SK-N-SH (cell line): ENCODE results near the gene PABPN1. TPM values are rescaled to one million over a fixed set of nuclear protein-coding genes. Genes with fewer than 3 reads are reported as not detected.

Experiments used
- CTCF ChIA-PET: fragments of 300-600, 350-600 bp; formaldehyde crosslinking; extraction: SDS; loops from one replicate; lab custom pipeline; 2021; lab: Yijun Ruan, JAX
- POLR2A ChIA-PET: fragments of 350-600 bp; sonication (Branson Sonifier 250); formaldehyde crosslinking; extraction: SDS; loops from one replicate; lab custom pipeline; 2020; ENCODE audit warnings: antibody characterized with exemption, inconsistent platforms; lab: Yijun Ruan, JAX
- DNase-seq: peaks from one replicate; pipeline ENCODE4 v3.0.0; 2012
- H2AFZ ChIP-seq: fragments of 200-600 bp; sonication (generic); 2 replicates; pipeline ENCODE4 v1.8.1; 2016; ENCODE audit warnings: antibody characterized with exemption, mild to moderate bottlenecking, low read depth
- H3F3A ChIP-seq: fragments of 200-600 bp; sonication (generic); replicated peaks from 2 replicates; pipeline ENCODE3; 2016; ENCODE audit warnings: antibody characterized with exemption, mild to moderate bottlenecking; ENCODE audit not compliant: insufficient read depth
- H3K27ac ChIP-seq, 2 experiments: fragments of 200-500 bp in 1 of 2; fragments of 200-600 bp in 1 of 2; sonication (Bioruptor generic) in 1 of 2; sonication (generic), shearing (Covaris generic) in 1 of 2; 2 replicates each; pipeline versions ENCODE4 v1.5.1 to v1.6.1; 2014 to 2016; ENCODE audit warnings: low read depth in 2 of 2, inconsistent platforms in 1 of 2, low read length in 1 of 2, mild to moderate bottlenecking in 1 of 2, mixed read lengths in 1 of 2
- H3K27me3 ChIP-seq: fragments of 200-600 bp; sonication (generic), shearing (Covaris generic); 2 replicates; pipeline ENCODE4 v1.6.1; 2016; ENCODE audit warnings: mixed run types; ENCODE audit not compliant: insufficient read depth
- H3K36me3 ChIP-seq, 2 experiments: fragments of 200-500 bp in 1 of 2; fragments of 200-600 bp in 1 of 2; sonication (Bioruptor generic) in 1 of 2; sonication (generic) in 1 of 2; replicated peaks in 1 of 2; 2 replicates each; pipeline versions ENCODE3 to v1.5.1; 2014 to 2016; ENCODE audit warnings: low read length in 1 of 2, mild to moderate bottlenecking in 1 of 2; ENCODE audit not compliant: insufficient read depth in 2 of 2, control insufficient read depth in 1 of 2
- H3K4me1 ChIP-seq, 2 experiments: fragments of 200-500 bp in 1 of 2; fragments of 200-600 bp in 1 of 2; sonication (Bioruptor generic) in 1 of 2; sonication (generic), shearing (Covaris generic) in 1 of 2; 2 replicates each; pipeline versions ENCODE4 v1.5.1 to v1.6.1; 2014 to 2016; ENCODE audit warnings: low read depth in 1 of 2, low read length in 1 of 2, mixed run types in 1 of 2; ENCODE audit not compliant: insufficient read depth in 2 of 2, control insufficient read depth in 1 of 2
- H3K4me2 ChIP-seq: fragments of 200-600 bp; sonication (generic), shearing (Covaris generic); 2 replicates; pipeline ENCODE4 v1.6.1; 2017; ENCODE audit warnings: mixed run types
- H3K4me3 ChIP-seq, 2 experiments: fragments of 200-500 bp in 1 of 2; fragments of 200-600 bp in 1 of 2; sonication (Bioruptor generic) in 1 of 2; sonication (generic), shearing (Covaris generic) in 1 of 2; 2 replicates each; pipeline versions ENCODE4 v1.5.1 to v1.8.1; 2014 to 2016; ENCODE audit warnings: low read depth in 2 of 2, inconsistent platforms in 1 of 2, low read length in 1 of 2, mild to moderate bottlenecking in 1 of 2, mixed read lengths in 1 of 2, moderate library complexity in 1 of 2
- H3K79me2 ChIP-seq: fragments of 200-600 bp; sonication (generic); 2 replicates; pipeline ENCODE4 v1.8.1; 2017; ENCODE audit warnings: mild to moderate bottlenecking; ENCODE audit not compliant: insufficient read depth
- H3K9ac ChIP-seq: fragments of 200-600 bp; sonication (generic); 2 replicates; pipeline ENCODE4 v1.6.1; 2017; ENCODE audit warnings: mixed run types
- H3K9me2 ChIP-seq: fragments of 200-600 bp; sonication (generic); 2 replicates; pipeline ENCODE4 v1.6.1; 2017; ENCODE audit warnings: mixed run types
- H3K9me3 ChIP-seq: fragments of 200-600 bp; sonication (generic); 2 replicates; pipeline ENCODE4 v1.6.1; 2017; ENCODE audit warnings: mixed run types, mild to moderate bottlenecking, moderate library complexity
- H4K20me1 ChIP-seq: fragments of 200-600 bp; sonication (generic); 2 replicates; pipeline ENCODE4 v1.6.1; 2017; ENCODE audit warnings: mild to moderate bottlenecking, mixed run types; ENCODE audit not compliant: insufficient read depth
- EZH2phosphoT487 ChIP-seq: fragments of 200-600 bp; sonication (generic); IDR thresholded peaks from 2 replicates; pipeline ENCODE4 v1.6.1; 2017; ENCODE audit warnings: low read depth, mixed run types, mild to moderate bottlenecking, antibody characterized with exemption, moderate library complexity, borderline replicate concordance
- FOSL2 ChIP-seq: IDR thresholded peaks from 2 replicates; pipeline ENCODE4 v1.4.0; 2012; ENCODE audit warnings: low read depth, mild to moderate bottlenecking, moderate library complexity, borderline replicate concordance
- FOXJ3 ChIP-seq: sonication (generic); formaldehyde crosslinking; IDR thresholded peaks from 2 replicates; pipeline ENCODE4 v1.5.1; 2020; ENCODE audit warnings: mild to moderate bottlenecking, missing genetic modification reagents
- GABPA ChIP-seq: IDR thresholded peaks from 2 replicates; pipeline ENCODE4 v1.4.0; 2012; ENCODE audit warnings: low read depth, mild to moderate bottlenecking
- GATA2 ChIP-seq: sonication (generic); formaldehyde crosslinking; IDR thresholded peaks from 2 replicates; pipeline ENCODE4 v1.5.0; 2020; ENCODE audit warnings: mild to moderate bottlenecking, missing genetic modification reagents
- JUND ChIP-seq: IDR thresholded peaks from 2 replicates; pipeline ENCODE4 v1.4.0; 2012
- NRF1 ChIP-seq: IDR thresholded peaks from 2 replicates; pipeline ENCODE4 v1.6.1; 2012; ENCODE audit warnings: low read depth, mild to moderate bottlenecking, low read length
- POLR2AphosphoS5 ChIP-seq: IDR thresholded peaks from 2 replicates; pipeline ENCODE4 v1.6.1; 2012; ENCODE audit warnings: low read depth, low read length
- RCOR1 ChIP-seq: fragments of 150-350 bp; IDR thresholded peaks from 2 replicates; pipeline ENCODE4 v1.6.1; 2017; ENCODE audit warnings: antibody characterized with exemption, low read length
- RFX5 ChIP-seq: IDR thresholded peaks from 2 replicates; pipeline ENCODE4 v1.6.1; 2012; ENCODE audit warnings: mild to moderate bottlenecking, improper control_type of control experiment, low read length
- RXRA ChIP-seq: IDR thresholded peaks from 2 replicates; pipeline ENCODE4 v1.4.0; 2012; ENCODE audit warnings: low read depth, mild to moderate bottlenecking, borderline replicate concordance
- SMC3 ChIP-seq: IDR thresholded peaks from 2 replicates; pipeline ENCODE4 v1.6.1; 2012; ENCODE audit warnings: low read depth, low read length, improper control_type of control experiment
- TAF1 ChIP-seq: IDR thresholded peaks from 2 replicates; pipeline ENCODE4 v1.6.1; 2012; ENCODE audit warnings: low read depth, mild to moderate bottlenecking, low read length, moderate library complexity, borderline replicate concordance
- WGBS: methylation state at CpG from one replicate; pipeline ENCODE4 v1.1.6; 2017; ENCODE audit warnings: low lambda C conversion rate; 5-methylcytosine and 5-hydroxymethylcytosine counted together
- polyA plus RNA-seq, 3 experiments: library from polyadenylated mRNA; depleted of rRNA; stranded (reverse); fragments of >200 nt; gene quantifications; 2 replicates each; pipeline ENCODE4 v1.2.3, GENCODE V29; 2012
- TF ChIP-seq, protein P1 (sequence below): fragments of 200-600 bp; sonication (generic); IDR thresholded peaks from 2 replicates; pipeline ENCODE4 v1.6.1; 2017; ENCODE audit warnings: antibody characterized with exemption, mild to moderate bottlenecking, moderate library complexity
- TF ChIP-seq, protein P2 (sequence below): IDR thresholded peaks from 2 replicates; pipeline ENCODE4 v1.4.0; 2012; ENCODE audit warnings: low read depth, borderline replicate concordance
- TF ChIP-seq, protein P3 (sequence below): IDR thresholded peaks from 2 replicates; pipeline ENCODE4 v1.6.1; 2012; ENCODE audit warnings: mild to moderate bottlenecking, low read depth, low read length, moderate library complexity
- TF ChIP-seq, protein P4 (sequence below): IDR thresholded peaks from 2 replicates; pipeline ENCODE4; 2012
- TF ChIP-seq, protein P5 (sequence below): IDR thresholded peaks from 2 replicates; pipeline ENCODE4 v1.4.0; 2012; ENCODE audit warnings: low read depth, borderline replicate concordance

Gene PABPN1
- polyA plus RNA-seq, 1 of the 3 experiments (the other 2 are of a cell fraction) = 266 TPM

DNA sequence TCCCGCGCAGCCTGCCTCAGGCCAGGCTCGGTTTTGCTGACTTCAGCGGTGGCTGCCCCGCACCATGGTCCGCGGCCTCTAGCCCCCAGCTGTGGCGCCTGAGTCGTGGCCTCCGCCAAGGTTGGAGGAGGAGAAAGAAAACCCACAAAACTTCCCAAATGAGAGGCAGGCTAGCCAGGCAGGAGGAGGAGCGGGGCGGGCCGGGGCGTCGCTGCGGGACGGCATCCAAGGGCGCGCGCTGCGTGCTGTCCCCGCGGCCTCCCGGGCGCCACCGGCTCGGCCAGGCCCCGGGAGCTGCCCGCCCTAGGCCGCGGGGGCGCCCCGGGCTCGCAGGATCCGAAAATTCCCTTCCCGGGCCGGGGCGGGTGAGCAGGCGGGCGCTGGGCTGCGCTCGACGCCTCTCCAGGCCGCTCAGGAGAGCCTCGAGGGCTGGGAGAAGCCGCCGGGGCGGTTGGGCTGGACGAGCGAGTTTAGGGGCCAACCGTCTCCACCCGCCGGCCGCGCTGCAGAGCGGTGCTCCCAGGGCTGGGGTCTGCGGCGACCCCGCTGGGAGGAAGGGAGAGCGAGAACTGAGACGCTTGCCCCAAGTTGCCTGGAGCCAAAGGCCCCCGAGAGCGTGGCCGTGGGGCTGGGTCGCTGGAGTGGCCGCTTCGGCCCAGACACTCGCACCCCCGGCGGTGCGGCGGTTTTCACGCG, 43.9 kb downstream of the PABPN1 start, which contains the start of gene EFS (continued):
- TF ChIP-seq, protein P1, sequence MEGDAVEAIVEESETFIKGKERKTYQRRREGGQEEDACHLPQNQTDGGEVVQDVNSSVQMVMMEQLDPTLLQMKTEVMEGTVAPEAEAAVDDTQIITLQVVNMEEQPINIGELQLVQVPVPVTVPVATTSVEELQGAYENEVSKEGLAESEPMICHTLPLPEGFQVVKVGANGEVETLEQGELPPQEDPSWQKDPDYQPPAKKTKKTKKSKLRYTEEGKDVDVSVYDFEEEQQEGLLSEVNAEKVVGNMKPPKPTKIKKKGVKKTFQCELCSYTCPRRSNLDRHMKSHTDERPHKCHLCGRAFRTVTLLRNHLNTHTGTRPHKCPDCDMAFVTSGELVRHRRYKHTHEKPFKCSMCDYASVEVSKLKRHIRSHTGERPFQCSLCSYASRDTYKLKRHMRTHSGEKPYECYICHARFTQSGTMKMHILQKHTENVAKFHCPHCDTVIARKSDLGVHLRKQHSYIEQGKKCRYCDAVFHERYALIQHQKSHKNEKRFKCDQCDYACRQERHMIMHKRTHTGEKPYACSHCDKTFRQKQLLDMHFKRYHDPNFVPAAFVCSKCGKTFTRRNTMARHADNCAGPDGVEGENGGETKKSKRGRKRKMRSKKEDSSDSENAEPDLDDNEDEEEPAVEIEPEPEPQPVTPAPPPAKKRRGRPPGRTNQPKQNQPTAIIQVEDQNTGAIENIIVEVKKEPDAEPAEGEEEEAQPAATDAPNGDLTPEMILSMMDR = no peak
- TF ChIP-seq RCOR1 = no peak
- TF ChIP-seq EZH2phosphoT487 = no peak
- TF ChIP-seq GATA2 = no peak
- no peak for TF ChIP-seq FOSL2
- no peak for TF ChIP-seq JUND
- TF ChIP-seq, protein P2, sequence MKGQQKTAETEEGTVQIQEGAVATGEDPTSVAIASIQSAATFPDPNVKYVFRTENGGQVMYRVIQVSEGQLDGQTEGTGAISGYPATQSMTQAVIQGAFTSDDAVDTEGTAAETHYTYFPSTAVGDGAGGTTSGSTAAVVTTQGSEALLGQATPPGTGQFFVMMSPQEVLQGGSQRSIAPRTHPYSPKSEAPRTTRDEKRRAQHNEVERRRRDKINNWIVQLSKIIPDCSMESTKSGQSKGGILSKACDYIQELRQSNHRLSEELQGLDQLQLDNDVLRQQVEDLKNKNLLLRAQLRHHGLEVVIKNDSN = no peak
- TF ChIP-seq NRF1 = no peak
- no peak for TF ChIP-seq FOXJ3

DNA sequence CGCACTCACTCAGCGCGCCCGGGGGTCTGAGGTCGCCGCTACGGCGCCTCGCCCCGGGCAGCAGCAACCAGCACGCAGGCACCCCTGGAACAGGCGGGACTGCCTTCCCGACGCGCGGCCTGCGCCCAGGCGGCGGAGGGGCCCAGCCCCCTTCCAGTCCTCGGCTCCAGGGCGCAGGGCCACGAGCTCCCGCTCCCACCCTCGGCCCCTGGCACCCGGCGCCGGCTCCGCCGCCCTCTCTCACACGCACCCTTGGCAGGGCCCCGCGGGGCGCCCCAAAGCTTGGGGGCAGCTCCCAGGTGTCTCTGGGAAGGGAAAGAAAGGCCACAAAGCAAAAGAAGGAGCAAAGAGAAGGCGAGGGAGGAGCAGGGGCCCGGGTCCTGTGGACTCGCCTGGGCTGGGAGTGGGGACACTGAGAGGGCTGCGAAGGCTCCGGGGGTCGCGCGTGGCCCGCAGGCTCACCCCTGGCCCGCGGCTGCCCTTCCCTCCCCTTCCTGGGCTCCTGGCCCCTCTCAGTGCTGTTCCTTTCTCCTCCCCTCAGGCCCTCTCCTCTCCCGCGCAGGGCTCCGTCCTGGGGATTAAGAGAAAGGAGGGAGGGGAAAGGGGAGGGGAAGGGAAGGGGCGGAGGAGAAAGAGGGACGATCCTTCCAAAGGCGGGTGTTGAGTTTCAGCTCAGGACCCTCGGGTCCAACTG, 44.6 kb downstream of the PABPN1 start:
- peak overlapping the region; percentile 66; the same call in 1 of the 2 replicates for H3K9ac ChIP-seq
- DNase-seq = peak; percentile 90
- H3K9me2 ChIP-seq = no peaks in the 10 kb centered on the region
- H3K4me3 ChIP-seq = peak overlapping the region; percentile 43 to 57; a peak in 3 of 4 replicates
- H3K36me3 ChIP-seq = no peaks in the 10 kb centered on the region
- H3K9me3 ChIP-seq = no peaks in the 10 kb centered on the region
- no peaks in the 10 kb centered on the region for H3F3A ChIP-seq
- H2AFZ ChIP-seq = no peak overlapping the region; the same call in 1 of the 2 replicates
- peaks cover 0 to 16% of the 10 kb centered on the region in 2 experiments; a peak in 2 of 4 replicates for H3K4me1 ChIP-seq
- H3K79me2 ChIP-seq = peaks cover 6% of the 10 kb centered on the region; the same call in 1 of the 2 replicates
- CTCF ChIA-PET = interaction anchor here (1.0 to 6.6 kb wide), 9 partner anchors 12 to 59 kb away, joined by 3 to 46 read pairs (median 4); partner anchors contain the start of genes BCL2L2 and SLC22A17
- peaks cover under 1% of the 10 kb centered on the region; the same call in 1 of the 2 replicates for H3K27me3 ChIP-seq
- POLR2A ChIA-PET = interaction anchor here (0.7 to 5.6 kb wide), 10 partner anchors 9 to 89 kb away, joined by 3 to 45 read pairs (median 6); partner anchors contain the start of genes PABPN1 and SLC22A17
- peak overlapping the region; percentile 79 for H3K4me2 ChIP-seq
- WGBS = 8% methylated on average over 28 of the region's 51 CpGs
- H3K27ac ChIP-seq = peak overlapping the region in 1 of 2 experiments; percentile 92; a peak in 2 of 4 replicates
- no peaks in the 10 kb centered on the region for H4K20me1 ChIP-seq
- TF ChIP-seq POLR2AphosphoS5 (peak; percentile 85), GABPA (no peak), SMC3 (no peak), RCOR1 (0 out of 2 replicates have a peak, but pooled peaks have one; percentile 14), TAF1 (peak; percentile 45), RXRA (no peak), RFX5 (no peak), GATA2 (no peak)
- TF ChIP-seq, protein P3, sequence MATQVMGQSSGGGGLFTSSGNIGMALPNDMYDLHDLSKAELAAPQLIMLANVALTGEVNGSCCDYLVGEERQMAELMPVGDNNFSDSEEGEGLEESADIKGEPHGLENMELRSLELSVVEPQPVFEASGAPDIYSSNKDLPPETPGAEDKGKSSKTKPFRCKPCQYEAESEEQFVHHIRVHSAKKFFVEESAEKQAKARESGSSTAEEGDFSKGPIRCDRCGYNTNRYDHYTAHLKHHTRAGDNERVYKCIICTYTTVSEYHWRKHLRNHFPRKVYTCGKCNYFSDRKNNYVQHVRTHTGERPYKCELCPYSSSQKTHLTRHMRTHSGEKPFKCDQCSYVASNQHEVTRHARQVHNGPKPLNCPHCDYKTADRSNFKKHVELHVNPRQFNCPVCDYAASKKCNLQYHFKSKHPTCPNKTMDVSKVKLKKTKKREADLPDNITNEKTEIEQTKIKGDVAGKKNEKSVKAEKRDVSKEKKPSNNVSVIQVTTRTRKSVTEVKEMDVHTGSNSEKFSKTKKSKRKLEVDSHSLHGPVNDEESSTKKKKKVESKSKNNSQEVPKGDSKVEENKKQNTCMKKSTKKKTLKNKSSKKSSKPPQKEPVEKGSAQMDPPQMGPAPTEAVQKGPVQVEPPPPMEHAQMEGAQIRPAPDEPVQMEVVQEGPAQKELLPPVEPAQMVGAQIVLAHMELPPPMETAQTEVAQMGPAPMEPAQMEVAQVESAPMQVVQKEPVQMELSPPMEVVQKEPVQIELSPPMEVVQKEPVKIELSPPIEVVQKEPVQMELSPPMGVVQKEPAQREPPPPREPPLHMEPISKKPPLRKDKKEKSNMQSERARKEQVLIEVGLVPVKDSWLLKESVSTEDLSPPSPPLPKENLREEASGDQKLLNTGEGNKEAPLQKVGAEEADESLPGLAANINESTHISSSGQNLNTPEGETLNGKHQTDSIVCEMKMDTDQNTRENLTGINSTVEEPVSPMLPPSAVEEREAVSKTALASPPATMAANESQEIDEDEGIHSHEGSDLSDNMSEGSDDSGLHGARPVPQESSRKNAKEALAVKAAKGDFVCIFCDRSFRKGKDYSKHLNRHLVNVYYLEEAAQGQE = no peak
- TF ChIP-seq, protein P4, sequence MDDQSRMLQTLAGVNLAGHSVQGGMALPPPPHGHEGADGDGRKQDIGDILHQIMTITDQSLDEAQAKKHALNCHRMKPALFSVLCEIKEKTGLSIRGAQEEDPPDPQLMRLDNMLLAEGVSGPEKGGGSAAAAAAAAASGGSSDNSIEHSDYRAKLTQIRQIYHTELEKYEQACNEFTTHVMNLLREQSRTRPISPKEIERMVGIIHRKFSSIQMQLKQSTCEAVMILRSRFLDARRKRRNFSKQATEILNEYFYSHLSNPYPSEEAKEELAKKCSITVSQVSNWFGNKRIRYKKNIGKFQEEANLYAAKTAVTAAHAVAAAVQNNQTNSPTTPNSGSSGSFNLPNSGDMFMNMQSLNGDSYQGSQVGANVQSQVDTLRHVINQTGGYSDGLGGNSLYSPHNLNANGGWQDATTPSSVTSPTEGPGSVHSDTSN = no peak
- TF ChIP-seq, protein P5, sequence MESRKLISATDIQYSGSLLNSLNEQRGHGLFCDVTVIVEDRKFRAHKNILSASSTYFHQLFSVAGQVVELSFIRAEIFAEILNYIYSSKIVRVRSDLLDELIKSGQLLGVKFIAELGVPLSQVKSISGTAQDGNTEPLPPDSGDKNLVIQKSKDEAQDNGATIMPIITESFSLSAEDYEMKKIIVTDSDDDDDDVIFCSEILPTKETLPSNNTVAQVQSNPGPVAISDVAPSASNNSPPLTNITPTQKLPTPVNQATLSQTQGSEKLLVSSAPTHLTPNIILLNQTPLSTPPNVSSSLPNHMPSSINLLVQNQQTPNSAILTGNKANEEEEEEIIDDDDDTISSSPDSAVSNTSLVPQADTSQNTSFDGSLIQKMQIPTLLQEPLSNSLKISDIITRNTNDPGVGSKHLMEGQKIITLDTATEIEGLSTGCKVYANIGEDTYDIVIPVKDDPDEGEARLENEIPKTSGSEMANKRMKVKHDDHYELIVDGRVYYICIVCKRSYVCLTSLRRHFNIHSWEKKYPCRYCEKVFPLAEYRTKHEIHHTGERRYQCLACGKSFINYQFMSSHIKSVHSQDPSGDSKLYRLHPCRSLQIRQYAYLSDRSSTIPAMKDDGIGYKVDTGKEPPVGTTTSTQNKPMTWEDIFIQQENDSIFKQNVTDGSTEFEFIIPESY = no peak
- TF ChIP-seq, protein P2 = no peak
